ENCODE data around the gene PKP4.
"Not testable (repeated sequence)": the region's sequence is repeated elsewhere in the genome, so short reads cannot be mapped to it uniquely, and the experiment has no call there.

The PKP4 gene

DNA sequence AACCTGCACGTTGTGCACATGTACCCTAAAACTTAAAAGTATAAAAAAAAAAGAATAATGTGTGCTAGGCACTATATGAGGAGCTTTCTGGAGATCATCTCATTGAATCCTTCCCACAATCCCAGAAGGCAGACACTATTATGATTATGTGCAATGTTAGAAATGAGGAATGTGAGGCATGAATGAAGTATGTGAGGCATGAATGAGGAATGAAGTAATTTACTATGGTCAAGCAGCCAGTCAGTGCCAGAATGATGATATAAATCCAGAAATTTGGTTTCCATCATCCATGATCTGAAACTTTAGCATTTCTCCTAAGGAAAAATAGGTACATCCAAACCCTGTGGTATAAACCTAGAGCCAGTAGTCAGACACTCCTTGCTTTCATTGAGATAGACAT is 42.2 kb upstream of the PKP4 start:
- no peak for DNase-seq (ENCODE audit: extremely low read depth, low read depth)
- no peak overlapping the region for H3K4me3 ChIP-seq (replicated peaks; ENCODE audit: low read depth, low read length)
- TF ChIP-seq, protein P1, sequence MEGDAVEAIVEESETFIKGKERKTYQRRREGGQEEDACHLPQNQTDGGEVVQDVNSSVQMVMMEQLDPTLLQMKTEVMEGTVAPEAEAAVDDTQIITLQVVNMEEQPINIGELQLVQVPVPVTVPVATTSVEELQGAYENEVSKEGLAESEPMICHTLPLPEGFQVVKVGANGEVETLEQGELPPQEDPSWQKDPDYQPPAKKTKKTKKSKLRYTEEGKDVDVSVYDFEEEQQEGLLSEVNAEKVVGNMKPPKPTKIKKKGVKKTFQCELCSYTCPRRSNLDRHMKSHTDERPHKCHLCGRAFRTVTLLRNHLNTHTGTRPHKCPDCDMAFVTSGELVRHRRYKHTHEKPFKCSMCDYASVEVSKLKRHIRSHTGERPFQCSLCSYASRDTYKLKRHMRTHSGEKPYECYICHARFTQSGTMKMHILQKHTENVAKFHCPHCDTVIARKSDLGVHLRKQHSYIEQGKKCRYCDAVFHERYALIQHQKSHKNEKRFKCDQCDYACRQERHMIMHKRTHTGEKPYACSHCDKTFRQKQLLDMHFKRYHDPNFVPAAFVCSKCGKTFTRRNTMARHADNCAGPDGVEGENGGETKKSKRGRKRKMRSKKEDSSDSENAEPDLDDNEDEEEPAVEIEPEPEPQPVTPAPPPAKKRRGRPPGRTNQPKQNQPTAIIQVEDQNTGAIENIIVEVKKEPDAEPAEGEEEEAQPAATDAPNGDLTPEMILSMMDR (IDR thresholded peaks at IDR 0.05; ENCODE audit: low read depth, low read length, missing control alignments) = no peak

GRCh38 chr2:158432117-158432516 is 24.6 kb upstream of the PKP4 start:
- TF ChIP-seq, protein P1 (IDR thresholded peaks at IDR 0.05; ENCODE audit: low read depth, low read length, missing control alignments) = no peak
- H3K4me3 ChIP-seq (replicated peaks; ENCODE audit: low read depth, low read length) = no peak overlapping the region
- no peak for DNase-seq (ENCODE audit: extremely low read depth, low read depth)

GRCh38 chr2:158433716-158434115 is 23.0 kb upstream of the PKP4 start:
- H3K4me3 ChIP-seq (replicated peaks; ENCODE audit: low read depth, low read length); DNase-seq (ENCODE audit: extremely low read depth, low read depth): not testable (repeated sequence)

GRCh38 chr2:158439062-158439461 is 17.7 kb upstream of the PKP4 start:
- H3K4me3 ChIP-seq (replicated peaks; ENCODE audit: low read depth, low read length); DNase-seq (ENCODE audit: extremely low read depth, low read depth): not testable (repeated sequence)

DNA sequence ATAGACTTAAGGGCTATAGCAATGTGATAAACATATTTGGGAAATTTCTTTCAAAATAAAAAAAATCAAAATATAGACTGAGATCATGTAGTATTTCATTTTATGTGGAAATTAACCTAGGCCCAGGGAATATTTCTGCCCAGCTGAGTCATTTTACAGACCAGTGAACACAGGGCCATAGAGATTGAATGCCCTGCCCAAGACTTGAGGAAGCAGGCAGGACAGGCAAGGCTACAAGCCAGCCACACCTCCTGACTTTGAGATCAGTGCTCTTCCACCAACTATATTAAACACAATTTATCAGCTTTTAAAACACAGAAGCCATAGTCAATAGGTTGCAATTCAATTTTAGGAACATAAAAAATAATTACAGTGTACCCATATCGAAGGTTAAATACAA is 13.1 kb upstream of the PKP4 start:
- TF ChIP-seq, protein P1 (IDR thresholded peaks at IDR 0.05; ENCODE audit: low read depth, low read length, missing control alignments) = no peak
- no peak for DNase-seq (ENCODE audit: extremely low read depth, low read depth)

GRCh38 chr2:158457092-158457825 is 507 bp downstream of the PKP4 start:
- no peak for DNase-seq (ENCODE audit: extremely low read depth, low read depth)
- TF ChIP-seq, protein P1 (IDR thresholded peaks at IDR 0.05; ENCODE audit: low read depth, low read length, missing control alignments) = no peak

More for the DNA sequence above, 13.1 kb upstream of the PKP4 start:
- no peak overlapping the region for H3K4me3 ChIP-seq (replicated peaks; ENCODE audit: low read depth, low read length)

DNA sequence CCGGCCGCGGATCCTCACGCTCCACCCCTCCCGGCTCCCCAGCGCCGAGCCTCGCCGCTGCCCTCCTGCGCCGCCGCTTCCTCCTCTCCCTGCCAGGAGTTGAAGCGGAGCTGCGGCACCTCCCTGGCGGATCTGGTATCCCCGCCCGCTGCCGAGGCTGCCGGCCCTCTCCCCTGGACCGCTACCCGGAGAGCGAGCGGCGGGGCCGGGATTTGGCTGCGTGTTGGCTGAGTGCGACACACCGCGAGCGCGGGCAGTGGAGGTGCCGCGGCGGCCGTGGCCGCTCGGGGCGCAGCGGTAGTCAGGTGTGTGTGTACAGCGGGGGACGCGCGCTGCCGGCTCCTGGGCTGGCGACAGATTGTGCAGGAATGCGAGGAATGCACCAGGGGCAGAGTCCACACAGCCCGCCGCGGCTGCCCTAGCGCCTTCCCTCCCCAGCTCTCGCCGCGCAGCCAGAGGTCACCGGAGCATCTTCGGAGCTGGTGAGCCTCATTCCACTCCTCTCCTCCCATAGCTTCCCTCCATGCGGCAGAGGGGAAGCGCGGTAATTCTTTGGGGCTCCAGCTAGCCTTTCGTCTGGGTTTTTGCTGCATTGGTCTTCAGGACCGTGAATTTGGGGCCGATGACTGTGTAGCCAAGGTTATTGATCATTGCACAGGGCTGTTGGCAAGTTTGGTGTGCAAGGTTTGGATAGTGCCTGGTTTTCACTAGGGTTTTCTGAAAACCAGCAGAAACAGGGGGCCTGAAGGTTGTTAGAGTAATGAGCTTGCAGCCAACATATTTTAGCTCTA is 1.3 kb downstream of the PKP4 start:
- peak overlapping the region; percentile 78 for H3K4me3 ChIP-seq (replicated peaks; ENCODE audit: low read depth, low read length)
- TF ChIP-seq, protein P1 (IDR thresholded peaks at IDR 0.05; ENCODE audit: low read depth, low read length, missing control alignments) = peak; percentile 0
- DNase-seq (ENCODE audit: extremely low read depth, low read depth) = no peak

More at GRCh38 chr2:158457092-158457825, 507 bp downstream of the PKP4 start:
- peak overlapping the region; percentile 78 for H3K4me3 ChIP-seq (replicated peaks; ENCODE audit: low read depth, low read length)
